Breast epithelium (tissue), 3 donors: ENCODE results near the gene DOP1A.

Experiments
- CTCF ChIP-seq, 3 donors: fragments of 450-650 bp; IDR thresholded peaks; one replicate each; pipeline ENCODE4 v1.5.1; 2016 to 2017; ENCODE audit warnings: antibody characterized with exemption in 3 of 3, mild to moderate bottlenecking in 3 of 3, moderate library complexity in 3 of 3
- POLR2A ChIP-seq: fragments of 450-650 bp; IDR thresholded peaks from one replicate; pipeline ENCODE4 v1.6.1; 2016; ENCODE audit warnings: antibody characterized with exemption, mild to moderate bottlenecking, moderate library complexity
- POLR2AphosphoS5 ChIP-seq, 3 donors: sonication (generic); formaldehyde crosslinking; IDR thresholded peaks; one replicate each; pipeline ENCODE4 v1.6.1; 2017; ENCODE audit warnings: antibody characterized with exemption in 3 of 3

- TF ChIP-seq CTCF (IDR thresholded peaks at IDR 0.05) (no peak), POLR2A (no peak), POLR2AphosphoS5 (IDR thresholded peaks at IDR 0.05) (no peak)
Measured at GRCh38 chr6:83185096-83185495, 117.6 kb downstream of the DOP1A start.
